GM15510 (cell line): ENCODE measurements around the gene NAV2.

ENCODE experiments used
- POLR2A ChIP-seq: IDR thresholded peaks from 3 replicates; pipeline ENCODE4 v1.6.1; 2011; ENCODE audit warnings: borderline replicate concordance; ENCODE audit not compliant: insufficient read length; ENCODE audit errors: extremely low read depth

NAV2 gene

GRCh38 chr11:20048246-20048645 lies 335.6 kb downstream of the NAV2 start:
- TF ChIP-seq POLR2A = no peak

DNA sequence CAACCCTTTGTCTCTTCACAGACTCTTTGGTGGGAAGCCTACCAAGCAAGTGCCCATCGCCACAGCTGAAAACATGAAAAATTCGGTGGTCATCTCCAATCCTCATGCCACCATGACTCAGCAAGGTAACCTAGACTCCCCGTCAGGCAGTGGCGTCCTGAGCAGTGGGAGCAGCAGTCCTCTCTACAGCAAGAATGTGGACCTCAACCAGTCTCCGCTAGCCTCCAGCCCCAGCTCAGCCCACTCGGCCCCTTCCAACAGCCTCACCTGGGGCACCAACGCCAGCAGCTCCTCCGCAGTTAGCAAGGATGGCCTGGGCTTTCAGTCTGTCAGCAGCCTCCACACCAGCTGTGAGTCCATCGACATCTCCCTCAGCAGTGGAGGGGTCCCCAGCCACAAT lies 336.1 kb downstream of the NAV2 start:
- no peak for TF ChIP-seq POLR2A

GRCh38 chr11:20049231-20049630 lies 336.6 kb downstream of the NAV2 start:
- no peak for TF ChIP-seq POLR2A

DNA sequence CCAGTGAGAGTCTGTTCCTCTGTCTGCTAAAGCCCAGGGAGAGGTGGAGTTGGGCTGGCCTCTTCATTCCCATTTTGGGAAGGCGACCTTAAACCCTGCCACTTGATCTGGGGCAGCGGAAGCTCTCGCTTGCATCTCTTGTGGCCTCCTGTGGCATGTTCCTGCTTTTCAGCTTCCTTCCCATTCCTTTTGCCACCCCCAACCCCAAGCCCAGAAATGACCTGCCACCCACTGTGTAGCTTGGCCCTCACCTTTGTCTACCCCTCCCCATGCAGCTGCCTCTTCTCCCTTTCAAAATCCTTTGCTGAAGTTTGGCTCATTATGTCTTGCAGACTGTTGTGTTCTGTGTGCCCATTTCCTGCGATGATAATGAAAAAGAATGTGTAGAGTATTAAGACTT lies 337.4 kb downstream of the NAV2 start:
- no peak for TF ChIP-seq POLR2A

- no peak for TF ChIP-seq POLR2A
Measured at GRCh38 chr11:20050551-20051333, 338.1 kb downstream of the NAV2 start.

GRCh38 chr11:20051469-20052399 lies 339.1 kb downstream of the NAV2 start:
- TF ChIP-seq POLR2A = no peak

DNA sequence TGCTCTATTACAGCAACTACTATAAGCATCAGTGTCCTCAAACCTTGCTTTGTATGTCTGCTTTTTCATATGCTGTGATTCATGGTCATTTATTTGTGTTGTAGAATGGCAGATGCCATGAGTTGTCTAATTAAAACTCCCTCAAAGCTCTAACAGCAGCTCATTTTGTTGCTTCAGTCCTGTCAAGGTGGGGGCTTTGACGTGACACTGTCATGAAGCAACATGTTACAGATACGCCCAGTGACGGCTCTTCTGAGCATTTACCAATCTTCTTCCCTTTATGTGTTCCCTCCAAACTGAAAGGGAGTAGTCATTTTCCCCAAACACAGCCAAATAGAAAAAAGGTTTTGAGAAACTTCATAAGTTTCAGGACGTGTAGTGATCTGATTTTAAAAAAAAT lies 340.9 kb downstream of the NAV2 start:
- TF ChIP-seq POLR2A = no peak

DNA sequence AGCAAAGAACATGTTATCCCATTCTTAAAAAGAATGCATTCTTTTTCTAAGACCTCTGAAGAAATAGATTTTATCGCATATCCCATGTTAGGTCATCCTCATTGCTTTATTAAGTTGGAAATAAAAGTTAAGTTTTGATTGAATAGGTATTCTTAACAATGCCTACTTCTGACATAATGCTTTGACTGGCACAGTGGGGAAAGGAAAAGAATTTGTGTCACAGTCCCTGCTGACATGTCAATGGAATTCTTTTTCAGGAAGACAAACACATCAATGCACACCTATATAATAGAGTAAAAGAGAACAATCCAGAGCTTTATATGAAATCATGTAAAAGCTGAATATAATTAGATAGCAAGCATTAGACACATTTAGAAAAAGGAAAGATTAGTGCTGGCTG lies 341.9 kb downstream of the NAV2 start:
- no peak for TF ChIP-seq POLR2A

DNA sequence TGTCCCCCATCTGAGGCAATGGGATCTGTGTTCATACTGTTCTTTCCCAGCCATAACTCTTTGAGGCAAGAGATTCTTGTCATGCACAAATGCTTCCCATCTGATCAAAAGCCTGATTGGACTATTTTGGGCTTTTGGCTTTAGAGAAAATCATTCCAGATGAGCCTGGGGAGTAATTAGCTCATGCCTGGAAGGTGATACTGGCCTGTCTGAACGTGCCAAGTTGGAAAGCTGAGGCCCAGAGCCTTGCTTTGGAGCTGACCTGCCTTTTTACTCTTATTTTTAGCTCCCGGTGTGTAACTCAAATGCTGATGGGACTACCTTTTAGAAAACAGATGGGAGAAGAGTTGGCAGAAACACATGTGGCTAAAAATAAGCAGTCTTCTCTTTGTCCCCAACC lies 342.7 kb downstream of the NAV2 start:
- no peak for TF ChIP-seq POLR2A

DNA sequence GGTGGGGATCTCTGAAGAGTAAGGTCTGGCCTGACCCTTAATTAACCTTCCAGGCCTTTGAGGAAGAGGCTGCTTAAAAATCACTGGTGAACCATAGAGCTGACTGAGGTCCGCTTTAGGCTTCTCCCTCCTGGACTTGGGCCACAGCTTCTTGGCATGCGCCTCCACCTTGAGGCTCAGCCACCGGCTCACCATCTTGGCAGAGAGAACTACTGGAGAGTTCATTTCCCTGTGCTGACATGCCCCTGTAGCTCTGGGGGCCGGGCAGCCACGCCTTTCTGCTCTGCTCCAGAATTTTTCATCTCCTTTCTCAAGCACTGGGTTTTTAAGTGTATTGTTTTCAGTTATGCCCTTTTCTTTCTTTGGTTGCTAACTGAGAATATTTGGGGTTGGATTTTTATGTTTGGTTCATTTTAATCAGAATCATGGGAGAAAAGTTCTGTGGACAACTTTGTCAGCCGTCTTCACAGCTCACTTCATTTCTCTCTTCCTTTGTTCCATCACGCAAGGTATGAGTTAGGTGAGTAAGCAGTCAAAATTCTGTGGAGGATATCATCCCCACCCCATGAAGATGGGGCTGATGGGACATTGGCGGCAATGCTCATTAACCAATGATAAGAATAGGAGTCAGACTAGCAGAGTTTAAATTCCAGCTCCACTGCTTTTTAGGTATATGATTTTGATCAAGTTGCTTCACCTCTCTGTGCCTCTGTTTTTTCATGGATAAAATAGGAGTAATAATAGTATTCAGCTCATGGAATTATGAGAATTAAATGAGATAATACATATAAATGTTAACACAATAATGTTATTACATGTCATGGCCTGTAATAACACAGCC lies 343.7 kb downstream of the NAV2 start:
- no peak for TF ChIP-seq POLR2A

DNA sequence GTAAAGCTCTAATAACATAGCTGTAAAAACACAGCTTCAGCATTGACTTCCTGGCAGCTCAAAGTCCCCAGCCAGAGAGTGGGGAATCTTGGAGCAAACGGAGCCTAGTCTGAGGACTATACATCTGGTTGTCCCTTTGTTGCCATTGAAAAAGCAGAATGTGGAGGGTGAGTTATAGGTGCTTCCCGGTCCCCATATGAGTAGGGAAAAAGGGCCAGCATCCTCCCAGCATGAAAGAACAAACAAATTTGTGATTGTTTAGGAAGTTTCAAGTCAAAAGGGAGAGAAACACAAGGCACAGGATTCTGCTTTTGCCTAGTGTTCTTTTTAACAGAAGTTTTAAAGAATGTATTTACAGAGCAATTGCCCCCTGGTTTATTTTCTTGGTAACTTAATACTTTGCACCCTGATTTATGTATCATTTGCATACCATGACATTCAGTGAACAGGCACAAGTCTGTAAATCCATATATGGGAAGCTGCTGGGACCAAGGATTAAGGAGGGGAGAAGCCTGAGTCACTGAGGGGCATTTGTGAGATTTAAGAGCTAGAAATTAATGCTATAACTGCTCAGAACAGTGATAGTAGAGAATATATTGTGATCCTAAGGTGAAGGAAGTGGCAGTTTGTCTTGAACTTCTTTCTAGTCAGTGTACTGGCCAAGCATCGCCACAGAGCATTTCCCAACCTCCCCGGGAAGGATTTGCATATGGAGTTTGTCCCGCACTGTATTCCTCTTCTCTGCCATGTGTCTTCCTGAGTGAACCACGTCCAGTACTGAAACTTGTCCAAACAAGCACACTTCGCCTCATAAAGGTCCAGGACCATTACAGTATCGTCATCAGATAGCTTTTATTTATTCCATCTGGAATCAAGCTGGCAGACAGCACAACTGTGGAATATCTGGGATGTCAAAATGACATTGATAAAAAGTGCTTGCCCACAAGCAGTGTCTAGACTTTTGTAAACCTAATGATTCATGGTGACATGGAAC lies 344.6 kb downstream of the NAV2 start:
- no peak for TF ChIP-seq POLR2A

DNA sequence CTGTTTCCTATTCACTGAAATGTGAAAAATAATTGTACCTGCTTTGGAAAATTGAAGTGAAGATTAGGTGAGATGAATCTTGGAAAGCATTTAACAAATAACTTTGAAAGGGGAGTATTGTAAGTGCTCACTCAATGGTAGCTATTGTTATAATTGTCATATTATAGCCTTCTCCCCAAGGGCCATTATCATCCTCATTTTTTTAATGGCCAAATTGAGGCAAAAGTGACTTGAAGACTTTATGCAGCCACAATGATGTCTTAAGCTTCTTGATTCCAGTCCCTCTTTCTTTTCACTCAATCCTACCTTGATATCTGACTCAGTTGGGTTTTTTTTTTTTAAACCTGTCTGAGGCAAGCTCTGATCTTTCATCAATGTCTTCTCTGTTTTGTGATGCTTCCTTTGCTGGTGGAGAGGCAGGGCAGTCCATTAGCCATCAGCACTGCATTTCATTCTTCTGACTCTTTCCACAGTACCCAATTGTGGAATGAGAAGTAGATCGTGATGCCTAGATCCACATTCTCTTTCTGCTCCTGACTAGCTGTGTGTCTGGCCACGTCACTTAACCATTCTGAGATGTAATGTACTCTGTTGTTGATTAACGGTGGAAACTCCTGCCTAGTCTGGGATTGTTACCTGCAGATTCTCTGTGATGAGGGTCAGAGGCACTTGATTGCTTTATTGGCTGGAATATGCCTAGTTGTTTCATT lies 346.3 kb downstream of the NAV2 start:
- no peak for TF ChIP-seq POLR2A

DNA sequence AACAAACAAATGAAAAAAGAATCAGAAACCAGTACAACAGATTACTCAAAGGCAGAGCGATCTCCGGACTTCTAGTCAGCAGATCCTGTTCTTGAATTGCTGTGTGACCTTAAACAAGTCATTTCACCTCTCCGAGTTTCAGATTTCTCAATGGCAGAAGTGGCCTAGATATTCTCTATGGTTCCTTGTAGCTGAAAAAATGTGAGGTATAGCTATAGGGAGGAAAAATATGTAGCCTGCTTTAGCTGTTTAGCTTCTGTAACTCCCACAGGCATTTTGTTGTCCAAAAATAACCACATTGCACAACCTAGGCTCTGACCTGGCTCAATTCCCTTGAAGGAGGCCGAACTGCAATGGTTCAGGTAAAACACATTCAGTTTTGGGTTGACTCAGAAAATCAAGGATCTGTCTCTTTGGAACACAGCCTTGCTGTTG lies 347.0 kb downstream of the NAV2 start:
- no peak for TF ChIP-seq POLR2A
